Measurements from ENCODE around the gene CPTP.
A peak's percentile ranks its signal among the peaks of the same experiment; 100 is the strongest.

The CPTP gene

DNA sequence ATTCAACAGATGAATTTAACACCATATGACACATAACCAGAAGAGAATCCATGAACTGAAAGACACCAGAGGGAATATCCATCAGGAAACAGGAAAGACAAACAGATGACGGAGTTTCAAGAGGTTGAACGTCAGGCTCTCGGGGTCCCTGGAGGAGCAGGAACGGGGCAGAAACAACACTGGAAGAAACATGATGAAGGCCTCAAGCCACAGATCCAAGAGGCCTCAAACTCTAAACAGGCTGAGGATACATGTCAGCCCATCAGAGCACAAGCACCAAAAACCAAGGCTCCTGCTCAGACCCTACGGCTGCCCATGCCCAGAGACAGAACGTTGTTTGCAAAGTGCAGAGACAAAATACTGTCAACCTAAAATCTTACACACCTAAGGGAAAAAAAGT lies 7.2 kb upstream of the CPTP start:
- H3K4me3 ChIP-seq (ENCODE audit: low read depth, low read length): no peak overlapping the region

DNA sequence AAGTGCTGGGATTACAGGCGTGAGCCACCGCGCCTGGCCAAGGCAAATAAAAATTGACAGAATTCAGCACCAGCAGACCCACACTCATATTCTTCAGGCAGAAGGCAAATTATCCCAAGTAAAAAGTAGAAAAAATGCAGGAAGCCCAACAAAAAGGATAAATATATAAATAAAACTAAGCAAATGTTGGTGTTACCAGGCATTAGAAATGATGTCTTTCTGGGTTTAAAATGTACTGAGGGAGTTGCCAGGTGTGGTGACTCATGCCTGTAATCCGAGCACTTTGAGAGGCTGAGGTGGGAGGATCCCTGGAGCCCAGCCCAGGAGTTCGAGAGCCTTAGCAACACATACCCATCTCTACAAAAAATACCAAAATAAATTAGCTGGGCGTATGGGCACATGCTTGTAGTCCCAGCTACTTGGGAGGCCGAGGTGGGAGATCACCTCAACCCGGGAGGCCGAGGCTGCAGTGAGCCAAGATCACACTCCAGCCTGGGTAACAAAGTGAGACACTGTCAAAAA lies 6.4 kb upstream of the CPTP start:
- no peak overlapping the region for H3K4me3 ChIP-seq (ENCODE audit: low read depth, low read length)

DNA sequence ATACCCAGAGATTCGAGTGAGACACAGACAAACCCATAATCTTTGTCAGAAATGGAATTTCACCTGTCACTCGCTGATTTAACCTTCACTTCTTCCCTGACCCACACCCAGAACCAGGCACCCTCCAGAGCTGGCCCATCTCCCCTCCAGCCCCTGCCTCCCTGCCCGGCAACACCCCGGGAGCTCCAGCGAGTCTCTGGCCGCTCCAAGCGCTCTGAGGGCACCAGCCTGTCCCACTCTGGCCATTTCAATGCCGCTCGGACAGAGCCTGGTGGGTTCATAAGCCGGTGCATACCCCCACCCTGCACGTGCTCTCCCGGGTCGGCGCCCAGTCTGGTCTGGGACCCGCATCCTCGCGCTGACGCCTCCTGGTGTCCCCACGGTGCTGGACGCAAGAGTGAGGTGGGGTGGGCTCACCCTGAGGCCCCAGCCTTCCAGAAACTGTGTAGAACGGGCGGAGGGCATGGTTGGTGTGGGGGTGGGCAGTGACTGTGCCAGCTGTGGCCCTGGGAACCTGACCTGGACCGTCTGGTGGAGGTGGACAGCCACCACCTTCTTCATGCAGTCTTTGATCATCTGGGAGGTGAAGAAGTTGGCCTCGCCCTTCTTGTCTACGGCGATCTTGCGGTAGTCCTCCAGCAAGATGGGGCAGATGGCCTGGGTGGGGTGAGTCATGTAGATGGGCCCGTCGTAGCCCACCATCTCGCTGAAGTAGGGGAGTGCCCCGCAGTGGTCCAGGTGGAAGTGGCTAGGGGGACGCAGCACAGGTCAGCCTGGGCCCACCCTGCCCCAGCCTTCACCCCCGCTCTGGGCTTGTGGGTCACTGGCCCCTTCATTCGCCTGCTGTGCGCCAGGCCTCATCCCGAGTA lies 5.6 kb upstream of the CPTP start:
- H3K4me3 ChIP-seq (ENCODE audit: low read depth, low read length): no peak overlapping the region

DNA sequence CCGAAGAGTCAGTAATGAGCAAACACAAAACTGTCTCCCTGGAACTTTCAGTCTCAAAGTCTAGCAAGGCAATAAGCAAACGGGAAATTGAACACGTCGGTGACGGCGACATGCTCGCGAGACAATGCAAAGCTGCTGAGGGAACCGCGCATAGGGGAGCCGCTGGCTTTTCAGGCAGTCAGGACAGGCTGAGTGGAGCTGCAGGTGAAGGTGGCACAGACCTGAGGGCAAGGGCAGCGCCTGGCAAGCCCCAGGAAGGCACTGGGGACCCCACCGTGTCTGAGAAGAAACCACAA lies 5.0 kb upstream of the CPTP start:
- H3K4me3 ChIP-seq (ENCODE audit: low read depth, low read length): no peak overlapping the region

DNA sequence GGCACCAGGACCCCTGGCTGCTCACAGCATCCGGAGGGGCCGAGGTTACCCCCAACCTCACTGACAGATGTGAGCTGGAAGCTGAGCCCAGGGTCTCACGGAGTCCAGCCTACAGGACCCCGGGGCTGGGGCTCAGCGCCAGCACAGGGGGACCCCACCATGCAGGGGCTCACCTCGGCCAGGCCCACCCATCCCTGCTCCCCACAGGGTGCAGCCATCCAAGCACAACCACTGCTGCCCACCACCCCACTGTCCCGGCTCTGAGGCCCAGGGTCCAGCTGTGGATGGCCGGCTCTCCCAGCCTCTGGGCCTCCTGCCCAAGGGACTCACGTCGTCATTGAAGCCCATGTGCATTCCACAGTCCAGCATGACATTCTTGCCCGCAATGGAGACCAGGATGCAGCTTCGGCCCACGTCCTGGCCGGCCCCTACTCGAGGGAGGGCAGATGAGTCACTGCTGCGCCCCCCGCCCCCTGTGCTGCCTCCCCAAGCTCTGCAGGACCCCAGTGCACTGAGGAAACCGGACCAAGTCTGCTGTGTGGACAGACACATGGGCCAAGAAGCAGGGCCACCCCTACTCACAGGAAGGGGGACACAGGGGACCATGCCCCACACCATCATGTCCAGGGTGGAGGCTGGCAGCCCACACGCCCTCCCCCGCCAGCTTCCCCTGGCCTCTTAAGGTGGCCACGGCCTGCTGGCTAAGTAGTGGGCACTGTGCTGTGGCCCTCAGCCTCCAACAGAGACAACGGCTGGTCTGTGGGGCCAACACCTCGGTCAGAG lies 3.7 kb upstream of the CPTP start:
- no peak overlapping the region for H3K4me3 ChIP-seq (ENCODE audit: low read depth, low read length)

DNA sequence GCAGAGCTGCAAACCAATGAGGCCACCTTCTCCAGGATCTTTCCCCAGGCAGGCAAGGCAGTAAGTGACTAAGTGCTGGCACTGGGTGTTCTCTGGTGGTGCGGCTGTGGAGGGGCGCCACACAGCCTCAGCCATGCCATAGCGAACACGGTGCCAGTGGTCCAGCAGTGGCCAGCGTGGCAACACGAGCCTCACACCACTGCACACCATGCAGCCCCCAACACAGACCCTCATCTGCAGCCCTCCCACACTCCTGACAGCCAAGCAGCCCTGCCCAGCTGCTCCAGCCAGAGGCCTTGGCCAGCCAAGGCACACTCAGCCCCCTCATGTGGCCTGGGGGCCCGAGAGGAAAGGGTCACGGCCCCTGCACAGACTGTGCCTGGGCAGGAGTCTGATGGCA lies 3.1 kb upstream of the CPTP start:
- H3K4me3 ChIP-seq (ENCODE audit: low read depth, low read length): no peak overlapping the region

DNA sequence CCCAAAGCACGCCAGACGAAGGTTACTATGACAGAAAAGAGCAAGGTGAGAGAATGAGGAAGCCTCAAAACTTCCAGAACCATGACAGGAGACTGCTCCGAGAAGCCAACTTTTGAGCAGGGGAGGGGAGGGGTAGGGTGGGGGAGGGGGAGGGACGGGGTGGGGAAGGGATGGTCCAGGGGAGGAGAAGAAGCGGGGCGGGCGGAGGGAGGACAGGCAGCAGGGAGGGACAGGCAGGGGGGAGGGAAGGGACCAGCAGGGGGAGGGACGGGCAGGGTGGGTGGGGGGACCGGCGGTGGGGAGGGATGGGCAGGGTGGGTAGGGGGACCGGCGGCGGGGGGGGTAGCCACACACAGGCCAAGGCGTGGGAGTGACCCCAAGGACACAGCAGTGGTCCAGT lies 2.2 kb upstream of the CPTP start:
- no peak overlapping the region for H3K4me3 ChIP-seq (ENCODE audit: low read depth, low read length)

DNA sequence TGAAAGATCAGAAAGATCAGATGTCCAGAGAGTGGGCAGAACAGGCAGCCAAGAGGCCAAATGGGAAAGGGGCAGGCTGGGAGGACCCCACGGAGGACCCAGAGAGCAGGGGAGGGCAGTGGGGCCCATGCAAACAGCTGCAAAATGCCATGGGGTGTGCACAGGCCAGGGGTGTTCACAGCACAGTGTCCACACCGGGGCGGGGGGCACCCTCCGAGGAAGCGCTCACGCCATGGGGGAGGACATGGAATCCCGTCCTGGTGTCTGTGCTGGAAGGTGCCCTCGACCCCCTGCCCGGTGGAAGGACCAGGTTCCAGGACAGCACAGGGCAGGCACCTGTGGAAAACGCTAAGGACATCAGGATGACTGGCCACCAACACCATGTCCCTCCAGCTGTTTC lies 1.6 kb upstream of the CPTP start:
- no peak overlapping the region for H3K4me3 ChIP-seq (ENCODE audit: low read depth, low read length)

DNA sequence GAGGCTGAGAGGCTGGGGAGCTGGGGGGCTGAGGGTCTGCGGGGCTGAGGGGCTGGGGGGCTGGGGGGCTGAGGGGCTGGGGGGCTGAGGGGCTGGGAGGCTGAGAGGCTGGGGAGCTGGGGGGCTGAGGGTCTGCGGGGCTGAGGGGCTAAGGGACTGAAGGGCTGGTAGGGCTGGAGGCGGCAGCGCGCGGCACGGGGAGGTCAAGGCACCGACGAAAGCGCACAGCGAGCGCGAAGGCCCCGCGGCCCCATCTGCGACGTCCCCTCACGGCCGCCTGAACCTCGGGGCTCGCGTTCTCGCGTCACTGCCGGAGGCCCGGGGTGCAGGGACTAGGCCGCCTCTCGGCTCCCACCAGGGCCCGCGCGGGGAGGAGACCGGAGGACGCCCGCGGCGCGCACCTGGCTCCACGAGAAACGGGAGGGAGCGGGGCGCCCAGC lies 498 bp upstream of the CPTP start:
- H3K4me3 ChIP-seq (ENCODE audit: low read depth, low read length): peak overlapping the region; percentile 82

DNA sequence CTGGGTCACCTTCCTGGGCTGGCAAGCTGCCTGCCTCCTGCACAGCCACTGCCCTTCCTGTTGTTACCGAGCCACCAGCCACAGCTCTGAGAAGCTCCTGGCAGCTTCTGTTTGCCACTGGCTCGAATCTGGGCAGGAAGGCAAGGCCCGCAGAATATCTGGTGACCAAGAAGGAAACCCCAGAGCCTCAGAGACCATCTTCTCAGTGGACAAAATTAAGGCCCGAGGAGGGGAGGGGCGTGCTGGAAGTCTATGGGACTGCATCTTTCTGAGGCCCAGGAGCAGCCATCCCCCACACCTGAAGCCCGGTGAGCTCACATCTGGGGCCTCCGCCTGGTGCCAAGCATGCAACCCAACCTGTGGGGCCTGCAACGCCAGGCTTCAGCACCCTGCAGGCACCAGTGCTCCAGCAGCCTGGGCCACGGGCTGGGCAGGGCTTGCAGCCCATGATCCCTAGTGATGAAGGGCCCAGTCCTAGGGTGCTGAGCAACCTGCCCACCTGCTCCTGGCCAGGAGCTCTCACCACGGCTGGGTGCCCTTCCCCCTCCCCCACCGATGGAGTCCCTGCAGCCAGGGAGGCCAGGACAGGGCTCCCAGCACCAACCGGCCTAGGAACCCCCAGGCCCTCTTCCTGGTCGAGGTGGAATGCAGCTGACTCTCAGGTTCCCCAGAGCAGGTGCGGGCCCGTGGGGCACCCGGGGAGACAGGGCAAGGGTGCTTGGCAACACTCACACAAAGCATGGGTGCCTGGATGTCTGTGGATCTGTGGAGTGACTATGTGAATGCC lies 879 bp downstream of the CPTP start:
- H3K4me3 ChIP-seq (ENCODE audit: low read depth, low read length): peak overlapping the region; percentile 66

DNA sequence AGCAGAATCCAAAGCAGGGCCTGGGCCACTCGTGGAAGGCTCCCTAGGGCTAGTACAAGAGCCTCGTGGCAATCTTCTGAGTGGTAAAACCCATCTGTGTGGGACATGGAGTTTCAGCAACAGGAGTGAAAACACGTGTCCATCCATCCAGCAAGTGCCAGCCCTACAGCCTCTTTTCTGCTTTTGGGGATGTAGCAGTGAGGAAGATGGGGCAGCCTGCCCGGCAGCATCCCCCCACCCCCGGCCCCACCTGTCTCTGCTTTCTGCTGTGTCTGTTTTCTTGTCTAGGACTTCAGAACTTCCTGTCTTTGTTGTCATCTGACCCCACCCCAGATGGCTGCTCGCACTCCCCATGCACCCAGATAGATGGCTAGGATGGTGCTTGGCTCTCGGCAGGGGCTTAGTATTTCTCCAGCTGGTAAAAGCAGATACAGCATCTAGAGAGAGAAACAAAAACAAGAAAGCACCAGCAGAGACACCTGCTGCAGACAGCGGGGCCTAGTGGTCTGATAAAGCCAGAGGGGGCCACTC lies 1.5 kb downstream of the CPTP start:
- H3K4me3 ChIP-seq (ENCODE audit: low read depth, low read length): no peak overlapping the region

DNA sequence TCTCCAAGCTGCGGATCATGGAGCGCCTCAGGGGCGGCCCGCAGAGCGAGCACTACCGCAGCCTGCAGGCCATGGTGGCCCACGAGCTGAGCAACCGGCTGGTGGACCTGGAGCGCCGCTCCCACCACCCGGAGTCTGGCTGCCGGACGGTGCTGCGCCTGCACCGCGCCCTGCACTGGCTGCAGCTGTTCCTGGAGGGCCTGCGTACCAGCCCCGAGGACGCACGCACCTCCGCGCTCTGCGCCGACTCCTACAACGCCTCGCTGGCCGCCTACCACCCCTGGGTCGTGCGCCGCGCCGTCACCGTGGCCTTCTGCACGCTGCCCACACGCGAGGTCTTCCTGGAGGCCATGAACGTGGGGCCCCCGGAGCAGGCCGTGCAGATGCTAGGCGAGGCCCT lies 2.7 kb downstream of the CPTP start:
- no peak overlapping the region for H3K4me3 ChIP-seq (ENCODE audit: low read depth, low read length)

DNA sequence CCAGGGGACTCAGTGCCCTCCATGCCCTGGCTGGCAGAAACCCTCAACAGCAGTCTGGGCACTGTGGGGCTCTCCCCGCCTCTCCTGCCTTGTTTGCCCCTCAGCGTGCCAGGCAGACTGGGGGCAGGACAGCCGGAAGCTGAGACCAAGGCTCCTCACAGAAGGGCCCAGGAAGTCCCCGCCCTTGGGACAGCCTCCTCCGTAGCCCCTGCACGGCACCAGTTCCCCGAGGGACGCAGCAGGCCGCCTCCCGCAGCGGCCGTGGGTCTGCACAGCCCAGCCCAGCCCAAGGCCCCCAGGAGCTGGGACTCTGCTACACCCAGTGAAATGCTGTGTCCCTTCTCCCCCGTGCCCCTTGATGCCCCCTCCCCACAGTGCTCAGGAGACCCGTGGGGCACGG lies 3.7 kb downstream of the CPTP start:
- H3K4me3 ChIP-seq (ENCODE audit: low read depth, low read length): no peak overlapping the region

DNA sequence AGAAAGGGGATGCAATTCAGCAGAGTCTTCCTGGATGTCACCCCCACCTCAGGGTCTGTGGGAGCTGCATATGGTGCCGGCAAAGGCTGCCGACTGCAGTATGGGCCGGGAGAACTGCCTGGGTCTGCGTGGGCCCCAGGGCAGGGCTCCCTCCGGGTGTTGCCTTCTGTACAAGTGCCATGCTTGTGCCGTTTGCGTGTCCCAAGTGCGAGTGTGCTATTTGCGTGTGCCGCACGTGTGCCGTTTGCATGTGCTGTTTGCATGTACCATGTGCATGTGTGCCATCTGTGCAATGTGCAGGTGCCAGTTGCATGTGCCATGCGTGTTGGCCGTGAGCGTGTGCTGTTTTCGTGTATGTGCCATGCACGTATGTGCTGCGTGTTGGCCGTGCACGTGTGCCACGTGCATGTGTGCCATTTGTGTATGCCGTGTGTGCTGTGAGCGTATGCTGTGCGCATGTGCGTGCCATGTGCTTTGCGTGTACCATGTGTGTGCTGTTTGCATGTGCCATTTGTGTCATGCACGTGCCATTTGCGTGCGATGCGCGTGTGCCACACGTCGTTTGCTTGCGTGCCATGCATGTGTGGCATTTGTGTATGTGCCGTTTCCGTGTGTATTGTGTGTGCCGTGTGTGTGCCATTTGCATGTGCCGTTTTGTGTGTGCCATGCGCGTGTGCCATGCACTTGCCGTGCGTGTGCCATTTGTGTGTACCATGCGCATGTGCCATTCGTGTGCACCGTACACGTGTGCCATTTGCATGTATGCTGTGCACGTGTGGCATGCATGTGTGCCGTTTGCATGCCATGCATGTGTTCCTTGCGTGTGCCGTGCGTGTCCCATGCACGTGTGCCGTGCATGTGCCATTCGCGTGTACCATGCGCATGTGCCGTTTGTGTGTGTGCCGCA lies 5.0 kb downstream of the CPTP start:
- H3K4me3 ChIP-seq (ENCODE audit: low read depth, low read length): no peak overlapping the region

DNA sequence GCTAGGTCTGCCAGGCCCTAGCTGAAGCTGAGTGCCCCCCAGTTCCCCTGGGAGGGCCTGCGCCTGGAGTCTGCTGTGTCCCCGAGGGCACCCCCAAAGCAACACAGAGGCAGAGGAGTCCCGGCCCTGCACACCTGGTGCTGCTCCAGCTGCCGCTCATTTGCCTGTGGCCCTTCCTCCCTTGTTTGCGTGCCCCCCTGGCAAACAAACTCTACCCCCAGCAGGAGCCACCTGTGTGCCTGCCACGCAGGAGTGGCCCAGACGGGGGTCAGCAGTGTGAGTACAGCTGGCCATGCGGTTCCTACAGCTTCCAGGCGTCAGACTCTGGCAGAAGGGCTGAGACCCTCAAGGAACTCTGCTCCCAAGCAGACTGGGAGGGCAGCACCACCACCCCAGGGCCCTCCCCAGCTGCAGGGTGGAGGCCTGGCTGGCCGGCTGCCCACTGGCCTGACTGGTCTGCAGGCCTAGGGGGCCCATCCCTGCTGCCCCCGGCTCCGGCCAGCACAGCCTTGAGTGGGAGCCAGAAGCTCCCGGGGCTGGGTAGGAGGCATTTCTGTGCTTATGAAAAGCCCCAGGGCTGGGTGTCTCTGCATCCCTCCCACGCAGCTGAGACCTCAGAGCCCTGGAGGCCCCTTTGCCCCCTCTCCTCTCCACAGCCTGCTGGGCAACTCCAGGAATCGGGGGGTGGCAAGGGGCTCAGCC lies 5.9 kb downstream of the CPTP start:
- no peak overlapping the region for H3K4me3 ChIP-seq (ENCODE audit: low read depth, low read length)

DNA sequence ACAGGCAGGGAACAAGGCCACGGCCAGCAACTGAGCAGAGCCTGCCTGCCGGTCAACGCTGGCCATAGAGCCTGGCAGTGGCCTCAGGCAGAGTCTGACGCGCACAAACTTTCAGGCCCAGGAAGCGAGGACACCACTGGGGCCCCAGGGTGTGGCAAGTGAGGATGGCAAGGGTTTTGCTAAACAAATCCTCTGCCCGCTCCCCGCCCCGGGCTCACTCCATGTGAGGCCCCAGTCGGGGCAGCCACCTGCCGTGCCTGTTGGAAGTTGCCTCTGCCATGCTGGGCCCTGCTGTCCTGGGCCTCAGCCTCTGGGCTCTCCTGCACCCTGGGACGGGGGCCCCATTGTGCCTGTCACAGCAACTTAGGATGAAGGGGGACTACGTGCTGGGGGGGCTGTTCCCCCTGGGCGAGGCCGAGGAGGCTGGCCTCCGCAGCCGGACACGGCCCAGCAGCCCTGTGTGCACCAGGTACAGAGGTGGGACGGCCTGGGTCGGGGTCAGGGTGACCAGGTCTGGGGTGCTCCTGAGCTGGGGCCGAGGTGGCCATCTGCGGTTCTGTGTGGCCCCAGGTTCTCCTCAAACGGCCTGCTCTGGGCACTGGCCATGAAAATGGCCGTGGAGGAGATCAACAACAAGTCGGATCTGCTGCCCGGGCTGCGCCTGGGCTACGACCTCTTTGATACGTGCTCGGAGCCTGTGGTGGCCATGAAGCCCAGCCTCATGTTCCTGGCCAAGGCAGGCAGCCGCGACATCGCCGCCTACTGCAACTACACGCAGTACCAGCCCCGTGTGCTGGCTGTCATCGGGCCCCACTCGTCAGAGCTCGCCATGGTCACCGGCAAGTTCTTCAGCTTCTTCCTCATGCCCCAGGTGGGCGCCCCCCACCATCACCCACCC lies 6.7 kb downstream of the CPTP start, which contains the start of gene TAS1R3:
Gene TAS1R3, plus strand, starts transcription at position 213 of the 898 bp plus-strand sequence. Its CDS starts 66 bp downstream, at position 279.
- H3K4me3 ChIP-seq (ENCODE audit: low read depth, low read length): no peak within 1 kb of the TSS

DNA sequence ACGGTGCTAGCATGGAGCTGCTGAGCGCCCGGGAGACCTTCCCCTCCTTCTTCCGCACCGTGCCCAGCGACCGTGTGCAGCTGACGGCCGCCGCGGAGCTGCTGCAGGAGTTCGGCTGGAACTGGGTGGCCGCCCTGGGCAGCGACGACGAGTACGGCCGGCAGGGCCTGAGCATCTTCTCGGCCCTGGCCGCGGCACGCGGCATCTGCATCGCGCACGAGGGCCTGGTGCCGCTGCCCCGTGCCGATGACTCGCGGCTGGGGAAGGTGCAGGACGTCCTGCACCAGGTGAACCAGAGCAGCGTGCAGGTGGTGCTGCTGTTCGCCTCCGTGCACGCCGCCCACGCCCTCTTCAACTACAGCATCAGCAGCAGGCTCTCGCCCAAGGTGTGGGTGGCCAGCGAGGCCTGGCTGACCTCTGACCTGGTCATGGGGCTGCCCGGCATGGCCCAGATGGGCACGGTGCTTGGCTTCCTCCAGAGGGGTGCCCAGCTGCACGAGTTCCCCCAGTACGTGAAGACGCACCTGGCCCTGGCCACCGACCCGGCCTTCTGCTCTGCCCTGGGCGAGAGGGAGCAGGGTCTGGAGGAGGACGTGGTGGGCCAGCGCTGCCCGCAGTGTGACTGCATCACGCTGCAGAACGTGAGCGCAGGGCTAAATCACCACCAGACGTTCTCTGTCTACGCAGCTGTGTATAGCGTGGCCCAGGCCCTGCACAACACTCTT lies 7.6 kb downstream of the CPTP start:
- no peak overlapping the region for H3K4me3 ChIP-seq (ENCODE audit: low read depth, low read length)

All from iPS-11a (cell line).